Inferior parietal cortex (tissue), 1 donor: ENCODE data around the gene CS.
A peak's percentile ranks its signal among the peaks of the same experiment; 100 is the strongest.
"Not testable (repeated sequence)": the region's sequence is repeated elsewhere in the genome, so short reads cannot be mapped to it uniquely, and the experiment has no call there.

Source experiments
- DNase-seq: peaks from one replicate; pipeline ENCODE4 v3.0.0-alpha.2; 2016; ENCODE audit errors: extremely low spot score

CS gene

GRCh38 chr12:56321027-56321426 lies 20.9 kb upstream of the CS start:
- DNase-seq, result no peak

GRCh38 chr12:56317675-56318074 lies 17.5 kb upstream of the CS start:
- DNase-seq, result no peak

GRCh38 chr12:56315622-56316473 lies 15.7 kb upstream of the CS start, which contains the start of gene CNPY2:
CNPY2 (minus strand) TSS chr12:56315988; CDS start chr12:56315217, 771 bp downstream.
- DNase-seq, result peak; percentile 92

- peak; percentile 56 for DNase-seq
These were observed 15.1 kb upstream of the CS start for GRCh38 chr12:56315249-56315621.

GRCh38 chr12:56311003-56311402 lies 10.9 kb upstream of the CS start:
- no peak for DNase-seq

GRCh38 chr12:56308714-56309113 lies 8.6 kb upstream of the CS start:
- DNase-seq, result no peak

GRCh38 chr12:56307221-56307965 lies 7.3 kb upstream of the CS start:
- DNase-seq, result no peak

GRCh38 chr12:56304872-56305590 lies 4.9 kb upstream of the CS start:
- DNase-seq, result no peak

GRCh38 chr12:56304276-56304675 lies 4.1 kb upstream of the CS start:
- DNase-seq, result no peak

GRCh38 chr12:56300644-56301464 lies 724 bp upstream of the CS start:
- DNase-seq, result peak; percentile 21

GRCh38 chr12:56299308-56299852 lies 750 bp downstream of the CS start:
- peak; percentile 34 for DNase-seq

GRCh38 chr12:56298828-56299227 lies 1.3 kb downstream of the CS start:
- no peak for DNase-seq

- DNase-seq, result no peak
These were observed 2.7 kb downstream of the CS start for GRCh38 chr12:56297400-56297799.

GRCh38 chr12:56296295-56296694 lies 3.8 kb downstream of the CS start:
- DNase-seq, result no peak

GRCh38 chr12:56293795-56294194 lies 6.3 kb downstream of the CS start:
- no peak for DNase-seq

- DNase-seq, result no peak
These were observed 11.3 kb downstream of the CS start for GRCh38 chr12:56288705-56289387.

- no peak for DNase-seq
These were observed 13.9 kb downstream of the CS start for GRCh38 chr12:56286044-56286830.

GRCh38 chr12:56284263-56284662 lies 15.9 kb downstream of the CS start:
- DNase-seq, result not testable (repeated sequence)

GRCh38 chr12:56282579-56282978 lies 17.6 kb downstream of the CS start:
- DNase-seq, result no peak

GRCh38 chr12:56282030-56282429 lies 18.1 kb downstream of the CS start:
- DNase-seq, result no peak
